ENCODE measurements around the gene PDE10A. TPM values are rescaled to one million over a fixed set of nuclear protein-coding genes. Genes with fewer than 3 reads are reported as not detected.

PDE10A gene
- total and polyA plus RNA-seq, 2 of the 4 experiments (the other 2 are of a cell fraction), result 3.4 to 12.4 TPM

GRCh38 chr6:165626711-165627110 lies 36.3 kb downstream of the PDE10A start:
- ATAC-seq (ENCODE audit: low read depth) (no peak), DNase-seq (no peak)
- TF ChIP-seq MAFK (IDR thresholded peaks at IDR 0.05; ENCODE audit: low read depth, low read length) (no peak), ELK1 (IDR thresholded peaks at IDR 0.05; ENCODE audit: borderline replicate concordance, low read depth, low read length) (no peak), RCOR1 (IDR thresholded peaks at IDR 0.05; ENCODE audit: insufficient replicate concordance, low read length) (no peak), CEBPB (IDR thresholded peaks at IDR 0.05; ENCODE audit: low read depth, low read length) (no peak)
- TF ChIP-seq, protein P1, sequence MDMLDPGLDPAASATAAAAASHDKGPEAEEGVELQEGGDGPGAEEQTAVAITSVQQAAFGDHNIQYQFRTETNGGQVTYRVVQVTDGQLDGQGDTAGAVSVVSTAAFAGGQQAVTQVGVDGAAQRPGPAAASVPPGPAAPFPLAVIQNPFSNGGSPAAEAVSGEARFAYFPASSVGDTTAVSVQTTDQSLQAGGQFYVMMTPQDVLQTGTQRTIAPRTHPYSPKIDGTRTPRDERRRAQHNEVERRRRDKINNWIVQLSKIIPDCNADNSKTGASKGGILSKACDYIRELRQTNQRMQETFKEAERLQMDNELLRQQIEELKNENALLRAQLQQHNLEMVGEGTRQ (IDR thresholded peaks at IDR 0.05; ENCODE audit: low read depth, low read length), result no peak
- dilution Hi-C loops (cut with HindIII; ENCODE audit: low sequenced_read_pairs, unreplicated experiment) (no loop called here), intact Hi-C loops (cut with micrococcal nuclease) (no loop called here), in situ Hi-C loops (cut with MboI; ENCODE audit: low sequenced_read_pairs) (no loop called here)
- Histone ChIP-seq H3K56ac (ENCODE audit: extremely low read depth, insufficient read depth, low read length) (no peak overlapping the region), H2AFZ (replicated peaks; ENCODE audit: low read length, poor library complexity) (no peak overlapping the region), H3K9ac (ENCODE audit: low read depth, low read length) (no peak overlapping the region), H2AK5ac (ENCODE audit: low read depth, low read length) (no peak overlapping the region), H4K8ac (ENCODE audit: low read depth in 2 of 2, low read length in 2 of 2) (no peak overlapping the region), H3K23ac (ENCODE audit: low read depth, low read length) (no peak overlapping the region), H3K27ac (ENCODE audit: insufficient read depth, low read length) (no peak overlapping the region), H4K5ac (ENCODE audit: low read depth, low read length) (no peak overlapping the region), H2BK5ac (ENCODE audit: low read depth, low read length, poor library complexity, severe bottlenecking) (no peak overlapping the region), H2BK15ac (ENCODE audit: low read depth, low read length) (no peak overlapping the region), H4K91ac (ENCODE audit: insufficient read depth, low read depth, low read length) (no peak overlapping the region), H3K36me3 (ENCODE audit: control insufficient read depth, insufficient read depth, low read length) (peaks cover 2% of the 10 kb centered on the region; the same call in 1 of the 2 replicates), H3K9me3 (ENCODE audit: control insufficient read depth, insufficient read depth, low read length) (no peaks in the 10 kb centered on the region), H2AK9ac (replicated peaks; ENCODE audit: low read depth, low read length, poor library complexity) (no peak overlapping the region), H3K18ac (ENCODE audit: low read depth, low read length) (no peak overlapping the region), H3K79me1 (ENCODE audit: low read depth in 1 of 2, low read length in 2 of 2) (peaks cover 10 to 37% of the 10 kb centered on the region in 2 experiments; a peak in 3 of 4 replicates), H3K27me3 (ENCODE audit: control insufficient read depth, insufficient read depth, low read length) (no peaks in the 10 kb centered on the region), H3K4me2 (ENCODE audit: low read depth, low read length) (no peak overlapping the region), H3K14ac (replicated peaks; ENCODE audit: low read depth, low read length) (no peak overlapping the region), H2BK120ac (ENCODE audit: low read depth, low read length) (no peak overlapping the region), H2BK20ac (ENCODE audit: low read depth, low read length) (no peak overlapping the region), H3K4me3 (ENCODE audit: insufficient read depth, low read depth, low read length) (no peak overlapping the region), H3K4me1 (ENCODE audit: control insufficient read depth, insufficient read depth, low read length) (peaks cover 3% of the 10 kb centered on the region), H4K20me1 (ENCODE audit: insufficient read depth, low read length) (peaks cover 10% of the 10 kb centered on the region), H3K4ac (ENCODE audit: low read depth, low read length) (no peak overlapping the region), H3K9me1 (ENCODE audit: insufficient read depth, low read length) (peaks cover 8% of the 10 kb centered on the region; the same call in 1 of the 2 replicates)
- no TSS peak for BruUV-seq (replicated peaks)
- CTCF ChIA-PET, result no interaction called here
- WGBS, 2 experiments (ENCODE audit: extremely low coverage in 2 of 2, insufficient read length in 1 of 2), result no CpG with 5 or more reads among the region's 6 CpGs
- POLR2A ChIA-PET (ENCODE audit: unreplicated experiment), result no interaction called here
